D721Med (cell line): ENCODE measurements around the gene GPR37L1.
A peak's percentile ranks its signal among the peaks of the same experiment; 100 is the strongest.

Source experiments
- DNase-seq: peaks from one replicate; pipeline ENCODE4 v3.0.0; 2011; ENCODE audit warnings: low spot score; ENCODE audit not compliant: insufficient read length
- FAIRE-seq: peaks from 2 replicates; lab custom pipeline; 2011; peaks lifted over from hg19 to GRCh38; lab: Jason Lieb, UNC
- TF ChIP-seq, protein P1 (sequence below): IDR thresholded peaks from 2 replicates; pipeline ENCODE4 v1.5.1; 2012; ENCODE audit warnings: mild to moderate bottlenecking, control low read depth; ENCODE audit not compliant: insufficient read depth; ENCODE audit errors: missing control alignments

GPR37L1 gene

DNA sequence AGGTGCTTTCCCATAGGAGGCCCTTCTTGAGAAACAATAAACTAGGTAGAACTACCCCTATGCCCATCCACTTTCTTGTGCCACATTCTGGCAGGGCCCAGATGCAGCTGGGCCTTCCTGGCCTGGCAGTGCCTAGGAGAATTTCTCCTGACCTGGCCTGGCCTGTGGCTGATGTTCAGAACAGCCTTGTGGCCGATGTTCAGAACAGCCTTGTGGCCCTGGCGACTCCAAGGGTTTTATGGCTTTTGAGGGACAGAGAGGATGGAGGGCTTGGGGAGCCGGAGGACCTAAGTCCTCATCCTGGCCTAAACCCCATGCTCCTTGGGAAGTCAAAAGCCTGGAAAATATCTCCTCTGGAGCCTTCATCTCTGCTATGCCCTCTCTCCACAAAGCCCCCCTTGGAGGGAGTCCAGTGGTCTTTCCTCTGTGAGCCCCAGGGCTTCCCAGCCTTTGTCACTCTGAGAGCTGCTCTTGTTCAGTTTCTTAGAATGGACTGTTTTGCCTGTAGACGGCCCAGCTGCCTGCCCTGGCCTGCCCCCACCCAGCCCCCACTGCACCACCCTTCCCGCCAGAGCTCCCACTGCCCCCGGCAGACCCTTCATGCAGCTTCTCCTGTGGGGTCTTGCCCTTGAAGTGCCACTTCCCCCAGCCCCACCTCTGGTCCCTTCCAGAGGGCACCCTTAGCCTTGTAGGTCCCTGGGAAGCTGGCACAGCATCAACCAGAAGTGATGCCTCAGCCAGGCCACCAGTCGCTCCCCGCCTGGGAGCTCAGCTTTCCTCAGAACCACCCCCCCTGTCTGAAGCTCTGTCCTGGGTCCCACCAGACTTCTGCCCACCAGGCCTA is 7.0 kb downstream of the GPR37L1 start:
- DNase-seq (no peak), FAIRE-seq (no peak)
- TF ChIP-seq, protein P1, sequence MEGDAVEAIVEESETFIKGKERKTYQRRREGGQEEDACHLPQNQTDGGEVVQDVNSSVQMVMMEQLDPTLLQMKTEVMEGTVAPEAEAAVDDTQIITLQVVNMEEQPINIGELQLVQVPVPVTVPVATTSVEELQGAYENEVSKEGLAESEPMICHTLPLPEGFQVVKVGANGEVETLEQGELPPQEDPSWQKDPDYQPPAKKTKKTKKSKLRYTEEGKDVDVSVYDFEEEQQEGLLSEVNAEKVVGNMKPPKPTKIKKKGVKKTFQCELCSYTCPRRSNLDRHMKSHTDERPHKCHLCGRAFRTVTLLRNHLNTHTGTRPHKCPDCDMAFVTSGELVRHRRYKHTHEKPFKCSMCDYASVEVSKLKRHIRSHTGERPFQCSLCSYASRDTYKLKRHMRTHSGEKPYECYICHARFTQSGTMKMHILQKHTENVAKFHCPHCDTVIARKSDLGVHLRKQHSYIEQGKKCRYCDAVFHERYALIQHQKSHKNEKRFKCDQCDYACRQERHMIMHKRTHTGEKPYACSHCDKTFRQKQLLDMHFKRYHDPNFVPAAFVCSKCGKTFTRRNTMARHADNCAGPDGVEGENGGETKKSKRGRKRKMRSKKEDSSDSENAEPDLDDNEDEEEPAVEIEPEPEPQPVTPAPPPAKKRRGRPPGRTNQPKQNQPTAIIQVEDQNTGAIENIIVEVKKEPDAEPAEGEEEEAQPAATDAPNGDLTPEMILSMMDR = no peak

DNA sequence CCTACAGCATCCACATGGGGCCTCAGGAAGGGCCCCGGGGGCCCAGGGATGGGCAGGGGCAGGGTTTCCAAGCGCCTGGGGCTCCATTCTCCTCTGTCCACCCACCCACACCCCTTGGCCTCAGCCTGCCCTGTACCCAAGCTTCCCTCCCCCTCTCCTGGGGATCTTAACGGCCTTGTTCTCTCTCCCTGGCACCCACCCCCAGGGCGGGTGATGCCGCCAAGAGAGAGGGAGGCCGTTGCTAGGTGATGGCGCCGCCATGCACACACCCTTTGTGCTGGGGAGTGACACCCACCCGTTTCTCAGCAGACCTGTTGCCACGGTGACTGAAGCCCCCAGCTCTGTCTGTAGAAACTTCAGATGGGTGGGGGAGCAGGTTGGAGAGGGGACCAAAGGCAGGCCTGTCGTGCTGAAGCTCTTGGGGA is 7.6 kb downstream of the GPR37L1 start:
- FAIRE-seq = no peak
- DNase-seq = no peak

DNA sequence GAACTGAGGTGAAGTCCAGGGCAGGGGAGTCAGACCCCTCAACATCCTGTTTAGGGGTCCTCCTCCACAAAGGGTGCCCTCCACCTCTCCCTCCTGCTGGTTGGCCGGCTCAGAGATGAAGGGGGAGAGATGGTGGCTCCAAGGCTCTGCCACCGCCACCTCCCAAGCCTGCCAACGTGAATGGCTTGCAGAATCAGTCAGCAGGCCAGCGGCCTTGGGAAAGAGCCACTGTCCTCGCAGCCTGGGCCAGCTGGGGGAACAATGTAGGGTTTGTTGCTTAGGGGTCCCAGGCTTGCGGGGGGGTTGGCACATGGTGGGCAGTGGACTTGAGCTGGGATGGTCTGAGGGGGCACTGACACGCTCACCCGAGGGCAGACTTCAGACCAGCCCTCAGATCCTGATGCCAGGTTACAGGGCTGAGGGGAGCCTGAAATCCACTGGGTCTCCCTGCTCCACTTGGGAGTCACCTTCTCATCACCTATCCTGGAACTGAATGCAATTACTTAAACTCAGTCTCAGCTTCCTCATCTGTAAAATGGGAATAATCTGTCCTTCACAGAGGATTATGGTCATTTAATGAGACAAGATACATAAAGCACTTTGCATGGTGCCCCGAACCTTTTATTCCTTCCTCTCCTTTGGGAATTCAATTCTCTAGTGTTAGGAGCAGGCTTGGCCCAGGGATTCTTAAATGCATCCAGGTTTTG is 8.3 kb downstream of the GPR37L1 start:
- no peak for FAIRE-seq
- DNase-seq = no peak
- TF ChIP-seq, protein P1 = no peak

More for the DNA sequence above, 7.6 kb downstream of the GPR37L1 start:
- TF ChIP-seq, protein P1 = no peak

DNA sequence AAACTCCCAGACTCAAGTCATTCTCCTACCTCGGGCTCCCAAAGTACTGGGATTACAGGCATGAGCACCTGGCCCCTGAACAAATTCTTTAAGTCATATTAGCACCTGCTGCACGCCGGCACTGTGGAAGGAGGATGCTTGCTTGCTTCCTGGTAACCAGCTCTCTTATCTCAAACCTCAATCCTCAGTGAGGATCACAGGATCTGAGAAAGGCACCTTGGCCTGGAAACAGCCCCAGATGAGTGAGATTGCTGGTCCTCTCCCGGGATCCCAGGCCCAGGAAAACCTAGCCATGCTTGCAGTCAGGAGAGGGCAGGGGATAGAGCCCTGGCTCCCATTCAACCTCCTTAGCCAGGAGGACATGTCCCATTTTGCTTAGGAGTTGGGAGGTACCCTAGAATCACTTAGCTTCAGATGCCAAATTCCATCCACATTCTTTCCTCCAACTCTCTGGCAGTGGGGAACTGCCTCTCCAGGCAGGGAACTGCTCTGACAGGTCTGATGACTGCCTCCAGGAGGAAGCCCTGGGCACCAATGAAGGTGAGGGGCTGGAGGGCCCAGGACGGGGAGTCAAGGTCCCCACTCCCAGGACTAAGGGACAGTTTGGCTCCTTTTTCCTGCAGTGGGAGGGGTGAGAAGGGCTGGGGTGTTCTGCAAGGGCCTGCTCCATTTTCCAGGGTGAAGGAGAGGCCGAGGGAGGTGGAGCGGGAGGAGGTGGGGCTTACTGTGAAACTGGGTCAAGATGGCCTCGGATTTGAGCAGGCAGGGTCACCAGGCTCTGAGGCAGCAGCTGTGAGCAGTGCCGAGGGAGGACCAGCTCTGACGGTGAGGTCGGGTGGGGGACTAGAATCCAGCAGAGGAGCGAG is 9.5 kb downstream of the GPR37L1 start:
- FAIRE-seq = no peak
- TF ChIP-seq, protein P1 = no peak

DNA sequence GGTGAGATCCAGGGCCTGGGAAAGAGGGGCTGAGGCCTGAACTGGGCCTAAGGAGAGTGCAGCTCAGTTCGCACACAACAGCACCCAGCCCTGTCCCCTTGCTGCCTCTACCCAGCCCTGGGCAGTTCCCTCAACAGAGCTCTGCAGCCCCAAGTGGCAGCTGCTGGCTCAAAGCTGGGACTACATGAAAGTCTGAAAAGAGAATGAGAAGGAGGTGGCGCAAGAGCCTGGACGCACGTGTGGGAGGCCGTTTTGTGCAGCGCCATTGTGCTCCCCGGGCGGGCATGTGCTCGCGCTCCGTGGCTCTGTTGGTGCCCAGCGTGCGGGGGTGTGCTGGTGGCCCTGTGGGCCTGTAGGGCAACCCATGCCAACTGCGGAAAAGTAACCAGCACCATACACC is 10.3 kb downstream of the GPR37L1 start:
- TF ChIP-seq, protein P1 = no peak
- DNase-seq (no peak), FAIRE-seq (no peak)

More for the DNA sequence above, 9.5 kb downstream of the GPR37L1 start:
- peak; percentile 81 for DNase-seq

DNA sequence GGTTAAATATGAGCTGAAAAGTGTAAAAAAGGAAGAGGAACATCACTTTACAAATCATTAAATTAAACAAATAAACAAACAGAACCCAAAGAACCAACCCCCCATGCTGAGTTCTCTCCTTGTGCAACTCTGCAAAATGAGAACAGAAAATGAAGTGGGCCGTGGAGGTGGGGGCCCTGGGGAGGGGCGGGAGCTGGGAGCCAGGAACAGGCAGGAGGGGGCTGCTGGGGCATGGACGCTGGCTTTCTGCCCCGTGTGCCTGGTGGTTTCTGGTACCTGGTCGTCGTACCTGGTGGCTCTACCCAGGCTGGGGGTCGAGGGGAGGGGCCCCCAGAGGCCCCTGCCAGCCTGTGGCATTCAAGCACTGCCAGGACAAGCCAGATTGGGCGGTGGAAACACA is 10.8 kb downstream of the GPR37L1 start:
- DNase-seq = no peak
- FAIRE-seq = no peak
- TF ChIP-seq, protein P1 = no peak
